ENCODE measurements around the gene SLC25A25.
A peak's percentile ranks its signal among the peaks of the same experiment; 100 is the strongest.
"Not testable (repeated sequence)": the region's sequence is repeated elsewhere in the genome, so short reads cannot be mapped to it uniquely, and the experiment has no call there.

Gene SLC25A25

GRCh38 chr9:128128836-128129590 is 61.0 kb downstream of the SLC25A25 start:
- no peak for DNase-seq

DNA sequence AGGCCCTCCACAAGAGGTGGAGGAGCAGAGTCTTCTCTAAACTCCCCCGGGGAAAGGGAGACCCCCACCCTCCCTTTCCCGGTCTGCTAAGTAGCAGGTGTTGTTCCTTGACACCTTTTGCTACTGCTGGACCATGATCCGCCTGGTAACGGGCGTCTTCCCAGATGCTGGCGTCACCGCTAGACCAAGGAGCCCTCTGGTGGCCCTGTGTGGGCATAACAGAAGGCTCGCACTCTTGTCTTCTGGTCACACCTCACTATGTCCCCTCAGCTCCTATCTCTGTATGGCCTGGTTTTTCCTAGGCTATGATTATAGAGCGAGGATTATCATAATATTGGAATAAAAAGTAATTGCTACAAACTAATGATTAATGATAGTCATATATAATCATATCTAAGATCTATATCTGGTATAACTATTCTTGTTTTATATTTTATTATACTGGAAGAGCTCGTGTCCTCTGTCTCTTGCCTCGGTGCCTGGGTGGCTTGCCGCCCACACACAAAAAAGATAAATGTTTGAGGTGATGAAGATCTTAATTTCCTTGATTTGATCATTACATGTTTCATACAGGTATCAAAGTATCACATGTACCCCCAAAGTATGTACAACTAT is 62.1 kb downstream of the SLC25A25 start:
- DNase-seq: peak; percentile 44 to 50

- not testable (repeated sequence) for DNase-seq
Observed at GRCh38 chr9:128130651-128131050, 62.6 kb downstream of the SLC25A25 start.

- not testable (repeated sequence) for DNase-seq
Observed at GRCh38 chr9:128131346-128131745, 63.3 kb downstream of the SLC25A25 start.

- DNase-seq: not testable (repeated sequence)
Observed at GRCh38 chr9:128132139-128132538, 64.1 kb downstream of the SLC25A25 start.

- DNase-seq: not testable (repeated sequence)
Observed at GRCh38 chr9:128135561-128135960, 67.5 kb downstream of the SLC25A25 start.

GRCh38 chr9:128136816-128137793 is 69.1 kb downstream of the SLC25A25 start:
- no peak for DNase-seq

DNA sequence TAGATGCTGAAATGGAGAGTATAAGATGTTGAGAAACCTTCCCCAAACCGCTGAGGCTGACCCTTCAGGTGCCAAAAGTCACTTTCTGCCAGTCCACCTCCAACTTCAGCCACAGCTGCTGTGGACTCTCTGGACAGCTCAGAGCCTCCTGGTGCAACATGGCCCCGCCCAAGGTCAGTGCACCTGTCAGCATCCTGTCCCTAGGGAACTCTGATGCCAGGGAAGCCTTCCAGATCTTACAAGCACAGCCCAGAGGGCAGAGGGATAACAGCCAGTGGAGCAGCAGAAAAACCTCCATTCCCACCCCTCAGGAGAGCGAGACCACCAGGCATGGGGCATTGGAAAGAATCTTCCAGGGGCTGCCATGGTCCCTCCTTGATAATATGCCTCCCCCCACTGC is 70.0 kb downstream of the SLC25A25 start:
- DNase-seq: no peak

DNA sequence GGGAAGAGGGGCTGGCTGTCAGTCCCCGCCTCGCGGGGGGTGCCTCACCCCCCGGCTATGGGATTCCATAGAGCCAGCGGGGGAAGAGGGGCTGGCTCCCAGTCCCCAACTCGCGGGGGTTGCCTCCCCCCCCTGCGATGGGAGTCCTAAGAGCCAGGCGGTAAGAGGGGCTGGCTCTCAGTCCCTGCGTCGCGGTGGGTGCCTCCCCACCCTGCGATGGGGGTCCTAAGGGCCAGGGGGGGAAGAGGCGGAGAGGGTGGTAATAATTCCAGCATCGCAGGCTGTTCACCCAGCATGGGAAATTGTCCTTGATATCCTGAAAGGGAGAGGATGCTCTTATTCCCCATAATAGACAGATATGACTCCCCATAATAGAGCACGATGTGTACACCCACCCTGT is 71.6 kb downstream of the SLC25A25 start:
- DNase-seq: no peak

- DNase-seq: no peak
Observed at GRCh38 chr9:128141604-128142003, 73.6 kb downstream of the SLC25A25 start.

DNA sequence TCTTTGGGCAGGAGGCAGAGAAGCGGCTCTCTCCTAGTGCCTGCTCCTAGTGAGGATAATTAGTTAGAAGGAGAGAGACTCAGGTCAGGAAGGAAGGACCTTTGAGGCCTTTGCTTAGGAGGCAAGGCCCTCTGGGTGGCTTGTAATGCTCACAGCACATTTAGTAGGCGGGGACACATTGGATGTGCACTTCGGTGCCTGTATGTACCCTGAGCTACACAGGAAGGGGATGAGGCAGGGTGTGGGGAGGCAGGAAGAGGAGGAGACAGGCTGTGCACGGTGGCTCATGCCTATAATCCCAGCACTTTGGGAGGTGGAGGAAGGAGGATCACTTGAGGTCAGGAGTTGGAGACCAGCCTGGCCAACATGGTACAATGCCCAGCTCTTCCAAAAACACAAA is 74.0 kb downstream of the SLC25A25 start:
- no peak for DNase-seq

- DNase-seq: no peak
Observed at GRCh38 chr9:128142596-128142995, 74.6 kb downstream of the SLC25A25 start.

GRCh38 chr9:128143525-128144238 is 75.7 kb downstream of the SLC25A25 start:
- DNase-seq: no peak

DNA sequence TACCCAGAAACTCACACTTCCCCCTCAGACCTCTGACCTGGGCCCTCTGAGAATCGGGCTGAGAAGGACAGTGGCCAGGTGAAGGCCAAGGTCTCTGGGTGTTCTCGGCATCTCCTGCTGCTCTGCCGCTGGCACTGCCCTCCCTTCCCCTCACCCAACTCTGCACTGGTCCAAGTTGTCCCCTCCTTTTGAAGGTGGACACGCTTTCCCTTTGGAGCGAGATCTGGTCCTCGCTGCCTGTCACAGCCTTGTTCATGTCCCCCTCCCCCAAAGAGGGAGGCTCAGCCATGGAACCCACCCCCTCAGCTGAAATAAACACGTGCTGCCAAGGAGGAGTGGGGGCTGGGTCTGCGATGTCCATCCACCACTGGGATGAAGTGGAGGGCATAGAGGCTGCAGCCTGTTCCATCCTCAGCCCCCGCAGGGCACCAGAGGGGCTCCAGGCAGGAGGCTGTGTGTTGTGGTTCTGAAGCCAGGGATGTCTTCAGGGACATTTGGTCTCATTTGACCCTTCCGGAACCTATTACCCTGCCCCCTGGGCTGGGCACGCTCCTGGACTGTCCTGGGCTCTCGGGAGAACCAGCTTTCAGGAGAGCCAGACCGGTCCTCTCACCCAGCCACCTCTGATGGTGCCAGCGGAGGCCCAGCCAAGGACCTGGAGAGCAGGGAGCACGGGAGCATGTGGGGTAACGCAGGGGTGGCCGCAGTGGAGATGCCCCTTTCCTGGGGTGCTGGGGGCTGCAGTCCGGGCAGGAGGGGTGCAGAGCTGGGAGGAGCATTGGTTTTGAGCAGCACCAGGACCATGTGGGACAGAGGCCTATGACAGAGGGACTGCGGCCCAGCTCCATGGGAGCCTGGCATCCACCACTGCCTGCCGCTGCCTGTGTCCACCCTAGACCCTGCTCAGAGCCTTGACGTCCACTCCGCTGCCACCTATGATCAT is 76.5 kb downstream of the SLC25A25 start:
- DNase-seq: no peak

GRCh38 chr9:128145536-128145935 is 77.5 kb downstream of the SLC25A25 start:
- DNase-seq: no peak

DNA sequence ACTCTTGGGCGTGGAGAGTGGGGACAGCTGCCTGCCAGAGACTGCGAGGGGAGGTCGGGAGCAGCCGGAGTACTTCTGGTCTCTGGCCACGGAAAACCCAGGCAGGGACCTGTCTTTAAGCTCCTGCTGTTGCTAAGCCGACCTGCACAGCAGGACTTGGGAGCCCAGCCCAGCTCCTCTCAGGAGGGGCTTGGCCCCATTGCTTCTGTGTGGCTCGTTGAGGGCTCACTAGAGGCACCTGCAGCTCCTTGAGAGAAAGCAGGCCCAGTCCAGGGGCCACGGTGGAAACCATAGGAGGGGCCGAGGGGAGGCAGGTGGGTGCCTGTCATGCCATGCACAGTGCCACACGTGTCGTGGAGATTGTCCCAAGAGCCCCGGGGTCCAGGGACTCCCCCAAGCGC is 77.9 kb downstream of the SLC25A25 start:
- DNase-seq: no peak

DNA sequence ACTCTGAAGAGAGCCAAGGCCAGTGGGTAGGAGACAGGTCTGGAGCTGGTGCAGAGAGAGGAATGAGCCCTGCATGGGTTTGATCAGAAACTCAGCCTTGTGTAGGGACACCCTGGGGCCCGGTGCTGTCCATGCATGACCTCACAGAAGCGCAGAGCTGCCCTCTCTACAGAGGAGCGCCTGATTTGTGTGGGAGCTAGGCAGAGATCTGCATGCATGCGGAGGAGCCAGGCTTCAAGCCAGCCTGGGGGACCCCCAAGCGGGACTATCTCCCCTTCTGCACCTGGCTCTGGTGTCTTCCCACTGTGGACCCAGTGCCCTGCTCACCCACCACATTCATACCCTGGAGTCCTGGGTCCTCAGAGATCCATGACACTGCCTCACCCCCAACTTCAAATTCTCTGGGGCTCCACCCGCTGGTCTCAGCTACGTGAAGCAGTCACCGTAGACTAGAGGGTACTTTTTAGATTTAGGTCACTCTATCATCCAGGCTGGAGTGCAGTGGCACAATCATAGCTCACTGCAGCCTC is 78.6 kb downstream of the SLC25A25 start:
- no peak for DNase-seq

- no peak for DNase-seq
Observed at GRCh38 chr9:128148509-128149000, 80.5 kb downstream of the SLC25A25 start.

GRCh38 chr9:128149001-128149701 is 81.1 kb downstream of the SLC25A25 start, which contains the start of gene LCN2:
LCN2 (plus strand) TSS chr9:128149453; CDS start chr9:128149526, 73 bp downstream.
- DNase-seq: no peak

- no peak for DNase-seq
Observed at GRCh38 chr9:128149951-128150593, 82.0 kb downstream of the SLC25A25 start.
